LNCaP clone FGC (cell line): ENCODE data around the gene HIBADH.

ENCODE experiments used
- DNase-seq: peaks from one replicate; pipeline ENCODE4 v3.0.0-alpha.2; 2011; ENCODE audit warnings: low read depth
- H3K4me3 ChIP-seq: 2 replicates; pipeline ENCODE4 v1.5.1; 2011; ENCODE audit warnings: mild to moderate bottlenecking, low read depth, low read length, control low read depth
- TF ChIP-seq, protein P1 (sequence below): IDR thresholded peaks from 2 replicates; pipeline ENCODE4 v1.5.1; 2012; ENCODE audit warnings: mild to moderate bottlenecking; ENCODE audit not compliant: control insufficient read depth, insufficient read depth; ENCODE audit errors: extremely low read depth

Gene HIBADH

DNA sequence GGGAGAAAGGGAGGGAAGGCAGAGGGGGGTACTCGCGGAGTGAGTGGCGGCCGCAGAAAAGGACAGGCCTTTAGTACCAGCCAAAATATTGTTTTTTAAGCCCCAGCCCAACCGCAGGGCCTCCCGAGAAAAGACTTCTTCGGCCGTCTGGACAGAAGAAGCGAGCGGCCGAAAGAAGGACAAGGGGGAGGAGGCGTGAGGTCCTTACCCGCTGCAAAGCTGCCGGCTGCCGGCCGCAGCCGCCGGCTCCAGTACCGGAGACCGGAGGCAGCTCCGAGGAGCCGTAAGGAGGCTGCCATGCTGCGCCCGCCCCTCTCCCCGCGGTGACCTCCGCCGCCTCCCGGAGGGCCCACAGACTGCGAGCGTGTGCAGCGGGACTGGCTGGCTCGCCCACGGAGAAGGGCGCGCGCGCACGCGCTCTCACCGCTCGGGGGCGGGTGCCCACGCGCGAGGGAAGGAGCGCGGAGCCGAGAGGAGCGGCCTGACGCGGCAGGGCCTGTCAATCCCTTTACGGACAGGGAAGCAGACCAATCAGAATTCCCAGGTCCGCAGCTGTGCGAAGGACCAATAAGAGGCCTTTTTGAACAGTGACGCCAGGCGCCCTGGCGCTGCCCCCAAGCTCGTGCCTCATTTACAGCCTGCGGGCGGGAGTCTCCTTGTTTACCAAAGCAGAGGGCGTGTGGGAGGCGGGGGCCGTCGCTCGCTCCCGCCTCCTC lies at the start of gene HIBADH:
Gene HIBADH (minus strand): TSS at position 394 of the 716 bp plus-strand sequence. CDS start 95 bp downstream, at position 299.
- TF ChIP-seq, protein P1, sequence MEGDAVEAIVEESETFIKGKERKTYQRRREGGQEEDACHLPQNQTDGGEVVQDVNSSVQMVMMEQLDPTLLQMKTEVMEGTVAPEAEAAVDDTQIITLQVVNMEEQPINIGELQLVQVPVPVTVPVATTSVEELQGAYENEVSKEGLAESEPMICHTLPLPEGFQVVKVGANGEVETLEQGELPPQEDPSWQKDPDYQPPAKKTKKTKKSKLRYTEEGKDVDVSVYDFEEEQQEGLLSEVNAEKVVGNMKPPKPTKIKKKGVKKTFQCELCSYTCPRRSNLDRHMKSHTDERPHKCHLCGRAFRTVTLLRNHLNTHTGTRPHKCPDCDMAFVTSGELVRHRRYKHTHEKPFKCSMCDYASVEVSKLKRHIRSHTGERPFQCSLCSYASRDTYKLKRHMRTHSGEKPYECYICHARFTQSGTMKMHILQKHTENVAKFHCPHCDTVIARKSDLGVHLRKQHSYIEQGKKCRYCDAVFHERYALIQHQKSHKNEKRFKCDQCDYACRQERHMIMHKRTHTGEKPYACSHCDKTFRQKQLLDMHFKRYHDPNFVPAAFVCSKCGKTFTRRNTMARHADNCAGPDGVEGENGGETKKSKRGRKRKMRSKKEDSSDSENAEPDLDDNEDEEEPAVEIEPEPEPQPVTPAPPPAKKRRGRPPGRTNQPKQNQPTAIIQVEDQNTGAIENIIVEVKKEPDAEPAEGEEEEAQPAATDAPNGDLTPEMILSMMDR: peak; percentile 18; the same call in 1 of the 2 replicates
- H3K4me3 ChIP-seq: peak within 1 kb of the TSS; percentile 95

DNA sequence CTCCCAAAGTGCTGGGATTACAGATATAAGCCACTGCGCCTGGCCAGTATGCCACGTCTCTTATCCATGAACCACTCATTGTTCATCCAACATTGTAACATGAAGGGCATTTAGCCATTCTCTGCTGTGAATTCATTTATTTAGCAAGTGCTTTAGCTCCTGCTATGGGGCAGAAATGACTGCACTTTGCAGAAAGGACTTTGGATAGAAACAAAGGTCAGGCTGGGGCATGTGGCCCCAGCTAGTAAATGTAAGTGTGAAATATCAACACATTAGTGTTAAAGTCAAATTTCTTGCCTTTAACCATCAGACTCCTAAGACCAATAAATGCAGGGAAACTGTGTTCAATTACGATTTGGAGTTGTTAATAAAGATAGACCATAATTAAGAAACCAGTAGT lies 49.5 kb upstream of the HIBADH start:
- TF ChIP-seq, protein P1: no peak
- DNase-seq: no peak
- no peak overlapping the region for H3K4me3 ChIP-seq

More for the DNA sequence above, at the start of gene HIBADH:
- peak; percentile 99 for DNase-seq

DNA sequence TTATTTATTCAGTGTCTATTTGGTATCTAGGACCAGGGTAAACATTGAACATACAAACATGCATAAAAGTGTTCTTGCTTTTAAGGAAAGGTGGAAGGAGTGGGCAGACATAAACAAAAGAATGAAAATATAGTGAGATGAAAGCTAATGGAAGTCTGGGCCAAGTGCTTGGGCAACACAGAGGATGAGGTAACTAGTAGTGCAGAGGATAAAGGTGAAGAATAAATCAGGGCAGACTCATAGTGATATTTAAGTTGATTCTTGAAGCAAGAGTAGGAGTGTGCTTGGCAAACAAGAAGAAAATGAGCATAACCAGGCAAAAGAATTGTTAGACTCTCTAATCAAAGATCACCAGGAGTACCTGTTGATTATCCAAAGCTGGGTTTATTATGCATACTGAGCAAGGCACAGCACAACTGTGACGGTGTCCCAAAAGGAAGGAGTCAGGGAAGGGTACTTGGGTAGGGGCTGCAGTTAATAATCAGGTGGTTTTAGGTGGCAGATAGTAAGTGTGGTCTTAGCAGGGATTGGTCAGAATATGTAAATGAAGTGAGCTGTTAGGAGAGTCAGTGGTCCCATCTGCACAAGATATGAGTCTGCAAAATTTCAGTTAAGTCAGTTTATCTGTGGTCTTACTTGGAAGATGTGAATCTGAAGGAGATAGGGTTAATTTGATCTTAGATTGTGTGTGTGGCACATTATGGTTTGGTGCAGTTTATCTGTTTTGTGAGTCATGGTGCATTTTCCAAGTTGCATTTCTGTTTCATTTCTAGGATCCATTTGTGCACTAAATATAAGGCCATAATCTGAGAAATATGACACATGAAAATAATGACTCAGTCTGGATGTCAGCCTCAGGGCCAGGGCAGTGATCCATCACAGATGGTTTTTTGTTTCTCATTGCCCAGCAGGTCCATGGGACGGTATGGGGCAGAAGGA lies 46.7 kb upstream of the HIBADH start:
- TF ChIP-seq, protein P1: no peak
- H3K4me3 ChIP-seq: no peak overlapping the region
- no peak for DNase-seq

DNA sequence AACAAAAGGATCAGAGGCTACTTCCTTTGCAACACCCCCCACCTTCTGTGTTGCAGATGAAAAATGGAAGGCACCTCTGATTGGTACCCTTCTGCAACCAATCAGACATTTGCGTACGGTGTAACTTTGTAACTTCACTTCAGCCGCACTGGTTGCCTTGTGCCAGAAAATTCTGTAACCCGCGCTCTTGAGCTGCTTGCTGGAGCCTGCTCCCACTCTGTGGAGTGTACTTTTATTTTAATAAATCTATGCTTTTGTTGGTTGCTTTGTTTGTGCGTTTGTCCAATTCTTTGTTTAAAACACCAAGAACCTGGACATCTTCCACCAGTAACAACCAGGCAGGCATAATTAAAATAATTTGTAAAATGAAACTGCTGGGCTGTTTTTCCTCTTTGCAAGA lies 45.8 kb upstream of the HIBADH start:
- no peak overlapping the region for H3K4me3 ChIP-seq
- DNase-seq: no peak
- TF ChIP-seq, protein P1: no peak

DNA sequence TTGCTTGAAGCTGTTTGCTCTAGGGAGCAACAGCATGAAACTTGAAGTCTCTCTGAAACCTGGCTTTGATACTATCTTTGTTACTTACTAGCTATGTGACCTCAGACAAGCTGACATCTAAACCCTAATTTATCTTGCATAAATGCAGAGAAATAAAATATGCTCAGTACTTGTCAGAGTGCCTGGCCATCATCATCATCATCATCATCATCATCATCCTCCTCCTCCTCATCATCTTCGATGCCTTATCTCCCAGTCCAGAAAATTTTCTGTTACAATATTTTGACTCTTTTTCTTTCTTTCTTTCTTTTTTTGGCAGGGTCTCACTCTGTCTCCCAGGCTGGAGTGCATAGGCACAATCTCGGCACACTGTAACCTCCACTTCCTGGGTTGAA lies 42.5 kb upstream of the HIBADH start:
- TF ChIP-seq, protein P1: no peak
- no peak for DNase-seq
- no peak overlapping the region for H3K4me3 ChIP-seq

DNA sequence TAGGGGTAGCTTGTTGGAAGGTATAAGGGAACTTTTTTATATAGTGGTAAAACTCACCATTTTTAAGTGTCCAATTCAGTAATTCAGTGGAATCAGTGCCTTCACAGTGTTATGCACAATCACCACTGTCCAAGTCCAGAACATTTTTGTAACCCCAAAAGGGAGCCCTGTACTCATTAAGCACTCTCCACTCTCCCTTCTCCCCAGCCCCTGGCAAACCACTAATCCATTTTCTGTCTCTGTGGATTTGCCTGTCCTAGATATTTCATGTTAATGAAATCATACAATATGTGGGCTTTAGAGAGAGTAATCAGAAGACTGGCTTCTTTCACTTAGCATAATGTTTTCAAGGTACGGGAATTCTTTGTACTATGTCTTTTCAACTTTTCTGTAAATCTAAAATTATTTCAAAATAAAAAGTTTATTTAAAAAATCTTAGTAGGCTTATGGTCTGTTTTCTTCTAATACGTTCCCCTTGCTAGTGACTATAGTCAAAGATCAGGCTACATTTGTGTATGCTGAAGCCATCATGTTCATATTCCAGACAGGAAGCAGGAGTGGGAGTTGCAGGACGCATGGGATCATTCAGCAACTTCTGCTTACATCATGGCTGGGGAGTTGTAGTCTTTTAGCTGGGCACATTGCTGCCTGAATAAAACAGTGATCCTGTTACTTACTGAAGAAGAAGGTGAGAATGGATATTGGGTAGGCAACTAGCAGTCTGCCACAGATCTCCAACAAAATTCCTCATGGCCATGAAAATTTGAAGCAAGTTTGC lies 41.9 kb upstream of the HIBADH start:
- no peak for DNase-seq
- TF ChIP-seq, protein P1: no peak
- H3K4me3 ChIP-seq: no peak overlapping the region
